HCT116 (cell line): ENCODE data around the gene ATOX1. TPM values are rescaled to one million over a fixed set of nuclear protein-coding genes. Genes with fewer than 3 reads are reported as not detected.

ENCODE experiments used
- ATAC-seq: fragments of 200-7000 bp; cut with Tn5 transposase; 2 replicates; pipeline ENCODE4 v1.9.1; 2020; ENCODE audit warnings: mild to moderate bottlenecking, moderate library complexity
- BruUV-seq: library from RNA; stranded (reverse); fragments of 400-500 nt; replicated peaks from 2 replicates; lab custom pipeline; 2021; lab: Mats Ljungman, UMichigan
- CTCF ChIA-PET: fragments of 300-600 bp; sonication (Branson Sonifier 250); formaldehyde crosslinking; loops from one replicate; lab custom pipeline; 2021; ENCODE audit warnings: antibody characterized with exemption; lab: Charles Lee
- POLR2A ChIA-PET: fragments of 300-600, 350-600 bp; sonication (Branson Sonifier 250); formaldehyde crosslinking; loops from one replicate; lab custom pipeline; 2021; ENCODE audit warnings: antibody characterized with exemption; lab: Charles Lee
- RAD21 ChIA-PET, 2 experiments: fragments of 300-600 bp; sonication (Branson Sonifier 250); formaldehyde crosslinking; loops; one replicate each; lab custom pipeline; 2023; ENCODE audit warnings: low total read pairs in 2 of 2; ENCODE audit not compliant: uncharacterized antibody in 2 of 2, unreplicated experiment in 2 of 2, low non-redundant PET in 1 of 2; lab: Charles Lee
- DNase-seq: peaks from one replicate; pipeline ENCODE4 v3.0.0-alpha.2; 2010; ENCODE audit warnings: low read depth, low spot score
- H2AFZ ChIP-seq: fragments of 200-600 bp; shearing (Covaris generic), sonication (generic); 2 replicates; pipeline ENCODE4 v1.6.1; 2017; ENCODE audit warnings: low read depth, mixed run types, mixed read lengths, antibody characterized with exemption, low read length; ENCODE audit not compliant: poor library complexity, severe bottlenecking
- H3K27ac ChIP-seq: 2 replicates; pipeline ENCODE4 v1.5.1; 2012; ENCODE audit warnings: low read depth, low read length
- H3K27me3 ChIP-seq: fragments of 200-600 bp; sonication (generic); 2 replicates; pipeline ENCODE4 v1.6.1; 2016; ENCODE audit warnings: mixed run types, low read length, mixed read lengths; ENCODE audit not compliant: insufficient read depth
- H3K36me3 ChIP-seq, 2 experiments: fragments of 200-500 bp in 1 of 2; fragments of 200-600 bp in 1 of 2; sonication (Bioruptor generic) in 1 of 2; sonication (generic) in 1 of 2; 2 replicates each; pipeline versions ENCODE4 v1.5.1 to v1.6.1; 2014 to 2016; ENCODE audit warnings: low read length in 2 of 2, inconsistent platforms in 1 of 2, mixed read lengths in 1 of 2, mixed run types in 1 of 2; ENCODE audit not compliant: insufficient read depth in 2 of 2, control insufficient read depth in 1 of 2
- H3K4me1 ChIP-seq, 2 experiments: fragments of 200-600 bp in 1 of 2; sonication (generic) in 1 of 2; 2 replicates each; pipeline versions ENCODE4 v1.5.1 to v1.6.1; 2012 to 2017; ENCODE audit warnings: low read length in 2 of 2, inconsistent platforms in 1 of 2, mild to moderate bottlenecking in 1 of 2, mixed read lengths in 1 of 2, mixed run types in 1 of 2, moderate library complexity in 1 of 2; ENCODE audit not compliant: insufficient read depth in 2 of 2, control insufficient read depth in 1 of 2
- H3K4me2 ChIP-seq: fragments of 200-600 bp; sonication (generic); 2 replicates; pipeline ENCODE4 v1.6.1; 2017; ENCODE audit warnings: mixed run types, low read length, mixed read lengths
- H3K4me3 ChIP-seq, 2 experiments: fragments of 200-600 bp in 1 of 2; sonication (generic) in 1 of 2; replicated peaks in 1 of 2; 2 replicates each; pipeline ENCODE4 v1.5.1; 2011 to 2016; ENCODE audit warnings: low read length in 2 of 2, control low read depth in 1 of 2, low read depth in 1 of 2, mild to moderate bottlenecking in 1 of 2, mixed read lengths in 1 of 2, mixed run types in 1 of 2
- H3K79me2 ChIP-seq: fragments of 200-600 bp; sonication (generic); 2 replicates; pipeline ENCODE4 v1.6.1; 2017; ENCODE audit warnings: mild to moderate bottlenecking, mixed run types, low read length, moderate library complexity, mixed read lengths; ENCODE audit not compliant: insufficient read depth
- H3K9ac ChIP-seq: fragments of 200-600 bp; sonication (generic); 2 replicates; pipeline ENCODE4 v1.6.1; 2016; ENCODE audit warnings: low read length, mixed read lengths
- H3K9me2 ChIP-seq: fragments of 200-600 bp; sonication (generic), shearing (Covaris generic); 2 replicates; pipeline ENCODE4 v1.6.1; 2017; ENCODE audit warnings: mixed run types, mild to moderate bottlenecking, moderate library complexity; ENCODE audit not compliant: insufficient read depth
- H3K9me3 ChIP-seq, 2 experiments: fragments of 200-500 bp in 1 of 2; fragments of 200-600 bp in 1 of 2; sonication (Bioruptor generic) in 1 of 2; sonication (generic) in 1 of 2; 2 replicates each; pipeline ENCODE4 v1.6.1; 2014 to 2017; ENCODE audit warnings: low read length in 2 of 2, mixed read lengths in 2 of 2, inconsistent platforms in 1 of 2, low read depth in 1 of 2, mild to moderate bottlenecking in 1 of 2, mixed run types in 1 of 2, moderate library complexity in 1 of 2; ENCODE audit not compliant: control insufficient read depth in 1 of 2, insufficient read depth in 1 of 2
- H4K20me1 ChIP-seq: fragments of 200-600 bp; sonication (generic), shearing (Covaris generic); 2 replicates; pipeline ENCODE4 v1.6.1; 2017; ENCODE audit warnings: mixed run types, mild to moderate bottlenecking, moderate library complexity; ENCODE audit not compliant: insufficient read depth
- CBX3 ChIP-seq: IDR thresholded peaks from 2 replicates; pipeline ENCODE4 v1.6.1; 2012; ENCODE audit warnings: low read depth
- CEBPB ChIP-seq: IDR thresholded peaks from 2 replicates; pipeline ENCODE4 v1.6.1; 2012; ENCODE audit warnings: low read depth
- EZH2 ChIP-seq: fragments of 200-600 bp; sonication (generic); IDR thresholded peaks from 2 replicates; pipeline ENCODE4 v1.6.1; 2017; ENCODE audit warnings: antibody characterized with exemption, mixed run types
- EZH2phosphoT487 ChIP-seq: fragments of 200-600 bp; IDR thresholded peaks from 2 replicates; pipeline ENCODE4 v1.6.1; 2018; ENCODE audit warnings: antibody characterized with exemption, borderline replicate concordance
- FOSL1 ChIP-seq: IDR thresholded peaks from 2 replicates; pipeline ENCODE4 v1.6.1; 2012; ENCODE audit warnings: low read depth
- JUND ChIP-seq: IDR thresholded peaks from 2 replicates; pipeline ENCODE4 v1.6.1; 2012
- POLR2A ChIP-seq: IDR thresholded peaks from 2 replicates; pipeline ENCODE4 v1.7.0; 2011; ENCODE audit warnings: borderline replicate concordance; ENCODE audit not compliant: insufficient read depth, insufficient read length; ENCODE audit errors: extremely low read depth
- POLR2AphosphoS5 ChIP-seq: IDR thresholded peaks from 2 replicates; pipeline ENCODE4 v1.6.1; 2011; ENCODE audit warnings: mild to moderate bottlenecking, low read depth, low read length, moderate library complexity
- SRF ChIP-seq: IDR thresholded peaks from 2 replicates; pipeline ENCODE4 v1.6.1; 2012; ENCODE audit warnings: low read depth
- YY1 ChIP-seq: IDR thresholded peaks from 2 replicates; pipeline ENCODE4 v1.6.1; 2011; ENCODE audit warnings: low read length, low read depth, moderate library complexity, mild to moderate bottlenecking; ENCODE audit not compliant: insufficient replicate concordance; ENCODE audit errors: extremely low read depth
- ZFX ChIP-seq: fragments of 450-650 bp; IDR thresholded peaks from 2 replicates; pipeline ENCODE4 v1.6.1; 2017
- ZNF274 ChIP-seq: fragments of 200-500 bp; sonication (Bioruptor generic); IDR thresholded peaks from 2 replicates; pipeline ENCODE4 v1.6.1; 2014; ENCODE audit warnings: mild to moderate bottlenecking, low read depth, low read length, inconsistent platforms
- intact Hi-C: fragments of 100-400 bp; cut with micrococcal nuclease; formaldehyde crosslinking; loops from 2 replicates; pipeline ENCODE4 v1.10.0; 2022
- total RNA-seq: library from RNA; stranded (reverse); gene quantifications from one replicate; pipeline ENCODE4 v1.2.1, GENCODE V29; 2021; ENCODE audit not compliant: unreplicated experiment
- TF ChIP-seq, protein P1 (sequence below): IDR thresholded peaks from 2 replicates; pipeline ENCODE4 v1.6.1; 2011; ENCODE audit warnings: mild to moderate bottlenecking, low read length, moderate library complexity; ENCODE audit not compliant: insufficient replicate concordance; ENCODE audit errors: extremely low read depth
- TF ChIP-seq, protein P2 (sequence below): IDR thresholded peaks from 2 replicates; pipeline ENCODE4 v1.6.1; 2012
- TF ChIP-seq, protein P3 (sequence below), 3 experiments: fragments of 200-600 bp in 1 of 3; sonication (generic) in 1 of 3; IDR thresholded peaks in 2 of 3; conservative IDR thresholded peaks in 1 of 3; 2 replicates each; pipeline ENCODE4 v1.5.1; 2012 to 2017; ENCODE audit warnings: low read depth in 2 of 3, low read length in 2 of 3, antibody characterized with exemption in 1 of 3, borderline replicate concordance in 1 of 3, control low read depth in 1 of 3, mild to moderate bottlenecking in 1 of 3, mixed read lengths in 1 of 3, mixed run types in 1 of 3, moderate library complexity in 1 of 3; ENCODE audit not compliant: insufficient read depth in 1 of 3

Gene ATOX1
- total RNA-seq, 1 experiment from 2014 or later = 66.2 TPM

DNA sequence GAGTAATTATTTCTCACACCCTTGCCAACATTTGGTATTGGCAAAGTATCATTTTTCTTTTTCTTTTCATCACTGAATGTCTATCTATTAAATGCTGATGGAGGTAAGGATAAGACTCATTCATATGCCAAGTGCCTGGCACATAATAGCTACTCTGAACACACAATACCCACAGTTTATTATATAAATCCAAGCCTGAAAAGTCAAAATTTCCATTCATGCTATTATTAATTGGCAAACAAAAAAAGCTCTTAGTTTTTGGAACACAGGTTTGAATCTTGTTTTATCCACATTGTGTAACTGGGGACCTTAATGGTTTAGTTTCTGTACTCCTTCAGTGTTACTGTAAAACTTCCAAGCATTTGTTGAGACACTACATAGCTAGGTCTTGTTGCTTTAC lies 6.4 kb upstream of the ATOX1 start:
- H3K9ac ChIP-seq = no peak overlapping the region
- no peaks in the 10 kb centered on the region; the same call in 1 of the 2 replicates for H3K79me2 ChIP-seq
- no peaks in the 10 kb centered on the region for H3K9me2 ChIP-seq
- RAD21 ChIA-PET = no interaction called here
- H3K36me3 ChIP-seq = no peaks in the 10 kb centered on the region
- DNase-seq = no peak
- H4K20me1 ChIP-seq = no peaks in the 10 kb centered on the region
- TF ChIP-seq CEBPB (no peak), FOSL1 (no peak), ZNF274 (no peak), CBX3 (no peak), YY1 (no peak), ZFX (no peak), POLR2A (no peak), POLR2AphosphoS5 (no peak), JUND (no peak), SRF (no peak), EZH2 (no peak), EZH2phosphoT487 (no peak)
- TF ChIP-seq, protein P1, sequence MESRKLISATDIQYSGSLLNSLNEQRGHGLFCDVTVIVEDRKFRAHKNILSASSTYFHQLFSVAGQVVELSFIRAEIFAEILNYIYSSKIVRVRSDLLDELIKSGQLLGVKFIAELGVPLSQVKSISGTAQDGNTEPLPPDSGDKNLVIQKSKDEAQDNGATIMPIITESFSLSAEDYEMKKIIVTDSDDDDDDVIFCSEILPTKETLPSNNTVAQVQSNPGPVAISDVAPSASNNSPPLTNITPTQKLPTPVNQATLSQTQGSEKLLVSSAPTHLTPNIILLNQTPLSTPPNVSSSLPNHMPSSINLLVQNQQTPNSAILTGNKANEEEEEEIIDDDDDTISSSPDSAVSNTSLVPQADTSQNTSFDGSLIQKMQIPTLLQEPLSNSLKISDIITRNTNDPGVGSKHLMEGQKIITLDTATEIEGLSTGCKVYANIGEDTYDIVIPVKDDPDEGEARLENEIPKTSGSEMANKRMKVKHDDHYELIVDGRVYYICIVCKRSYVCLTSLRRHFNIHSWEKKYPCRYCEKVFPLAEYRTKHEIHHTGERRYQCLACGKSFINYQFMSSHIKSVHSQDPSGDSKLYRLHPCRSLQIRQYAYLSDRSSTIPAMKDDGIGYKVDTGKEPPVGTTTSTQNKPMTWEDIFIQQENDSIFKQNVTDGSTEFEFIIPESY = no peak
- TF ChIP-seq, protein P2, sequence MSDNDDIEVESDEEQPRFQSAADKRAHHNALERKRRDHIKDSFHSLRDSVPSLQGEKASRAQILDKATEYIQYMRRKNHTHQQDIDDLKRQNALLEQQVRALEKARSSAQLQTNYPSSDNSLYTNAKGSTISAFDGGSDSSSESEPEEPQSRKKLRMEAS = no peak
- TF ChIP-seq, protein P3, sequence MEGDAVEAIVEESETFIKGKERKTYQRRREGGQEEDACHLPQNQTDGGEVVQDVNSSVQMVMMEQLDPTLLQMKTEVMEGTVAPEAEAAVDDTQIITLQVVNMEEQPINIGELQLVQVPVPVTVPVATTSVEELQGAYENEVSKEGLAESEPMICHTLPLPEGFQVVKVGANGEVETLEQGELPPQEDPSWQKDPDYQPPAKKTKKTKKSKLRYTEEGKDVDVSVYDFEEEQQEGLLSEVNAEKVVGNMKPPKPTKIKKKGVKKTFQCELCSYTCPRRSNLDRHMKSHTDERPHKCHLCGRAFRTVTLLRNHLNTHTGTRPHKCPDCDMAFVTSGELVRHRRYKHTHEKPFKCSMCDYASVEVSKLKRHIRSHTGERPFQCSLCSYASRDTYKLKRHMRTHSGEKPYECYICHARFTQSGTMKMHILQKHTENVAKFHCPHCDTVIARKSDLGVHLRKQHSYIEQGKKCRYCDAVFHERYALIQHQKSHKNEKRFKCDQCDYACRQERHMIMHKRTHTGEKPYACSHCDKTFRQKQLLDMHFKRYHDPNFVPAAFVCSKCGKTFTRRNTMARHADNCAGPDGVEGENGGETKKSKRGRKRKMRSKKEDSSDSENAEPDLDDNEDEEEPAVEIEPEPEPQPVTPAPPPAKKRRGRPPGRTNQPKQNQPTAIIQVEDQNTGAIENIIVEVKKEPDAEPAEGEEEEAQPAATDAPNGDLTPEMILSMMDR (IDR thresholded peaks at IDR 0.05 in 2 of 3, conservative IDR thresholded peaks at IDR 0.05 in 1 of 3; ENCODE audit: borderline replicate concordance in 1 of 3, insufficient read depth in 1 of 3, low read depth in 2 of 3, low read length in 2 of 3) = no peak
- TF ChIP-seq, all 23 proteins: peak for 0
- BruUV-seq = no TSS peak
- CTCF ChIA-PET = interaction anchor here (1.4 kb wide), 2 partner anchors 24 to 113 kb away, joined by 3 to 4 read pairs; no protein-coding TSS in a partner anchor
- Histone ChIP-seq H3K4me1 (no peaks in the 10 kb centered on the region), H3K9me3 (no peaks in the 10 kb centered on the region), H3K4me2 (no peak overlapping the region), H3K27ac (no peak overlapping the region), H2AFZ (no peak overlapping the region), H3K27me3 (no peaks in the 10 kb centered on the region), H3K4me3 (no peak overlapping the region)
- intact Hi-C loops = no loop called here
- ATAC-seq = no peak
- POLR2A ChIA-PET = no interaction called here
